Stimulated activated CD4-positive, alpha-beta T cell treated with anti-CD3 and anti-CD28 coated beads, Interleukin-4, amount 100 ng/mL, for 1 hour (primary cell): Measurements from ENCODE around the gene SH3BP5.

Experiments
- DNase-seq: peaks from one replicate; pipeline ENCODE4 v3.0.0-alpha.2; 2020

SH3BP5 gene

GRCh38 chr3:15271785-15272381, 60.5 kb downstream of the SH3BP5 start:
- peak; percentile 70 for DNase-seq

- DNase-seq: no peak
Observed at GRCh38 chr3:15271030-15271429, 61.4 kb downstream of the SH3BP5 start.

GRCh38 chr3:15269091-15269989, 63.0 kb downstream of the SH3BP5 start:
- peak; percentile 85 for DNase-seq

GRCh38 chr3:15268033-15268631, 64.3 kb downstream of the SH3BP5 start:
- peak; percentile 86 for DNase-seq

- no peak for DNase-seq
Observed at GRCh38 chr3:15267502-15267901, 64.9 kb downstream of the SH3BP5 start.

GRCh38 chr3:15266510-15267376, 65.6 kb downstream of the SH3BP5 start:
- no peak for DNase-seq

GRCh38 chr3:15265655-15266509, 66.5 kb downstream of the SH3BP5 start:
- no peak for DNase-seq

- no peak for DNase-seq
Observed at GRCh38 chr3:15264486-15264885, 67.9 kb downstream of the SH3BP5 start.

- DNase-seq: no peak
Observed at GRCh38 chr3:15263926-15264325, 68.5 kb downstream of the SH3BP5 start.

GRCh38 chr3:15263120-15263519, 69.3 kb downstream of the SH3BP5 start:
- no peak for DNase-seq

GRCh38 chr3:15262021-15262420, 70.4 kb downstream of the SH3BP5 start:
- no peak for DNase-seq

- no peak for DNase-seq
Observed at GRCh38 chr3:15261274-15261673, 71.1 kb downstream of the SH3BP5 start.

- no peak for DNase-seq
Observed at GRCh38 chr3:15260531-15260930, 71.9 kb downstream of the SH3BP5 start.

- DNase-seq: no peak
Observed at GRCh38 chr3:15258720-15259119, 73.7 kb downstream of the SH3BP5 start.

- no peak for DNase-seq
Observed at GRCh38 chr3:15256861-15257341, 75.5 kb downstream of the SH3BP5 start.

- no peak for DNase-seq
Observed at GRCh38 chr3:15255215-15255614, 77.2 kb downstream of the SH3BP5 start.

- no peak for DNase-seq
Observed at GRCh38 chr3:15253023-15253697, 79.2 kb downstream of the SH3BP5 start.

- DNase-seq: no peak
Observed at GRCh38 chr3:15246186-15246585, 86.2 kb downstream of the SH3BP5 start.

GRCh38 chr3:15243822-15244482, 88.4 kb downstream of the SH3BP5 start:
- no peak for DNase-seq

GRCh38 chr3:15241341-15241740, 91.0 kb downstream of the SH3BP5 start:
- peak; percentile 42 for DNase-seq

- DNase-seq: no peak
Observed at GRCh38 chr3:15229262-15229661, 103.1 kb downstream of the SH3BP5 start.
